ENCODE data around the gene UQCR11.

UQCR11 gene

DNA sequence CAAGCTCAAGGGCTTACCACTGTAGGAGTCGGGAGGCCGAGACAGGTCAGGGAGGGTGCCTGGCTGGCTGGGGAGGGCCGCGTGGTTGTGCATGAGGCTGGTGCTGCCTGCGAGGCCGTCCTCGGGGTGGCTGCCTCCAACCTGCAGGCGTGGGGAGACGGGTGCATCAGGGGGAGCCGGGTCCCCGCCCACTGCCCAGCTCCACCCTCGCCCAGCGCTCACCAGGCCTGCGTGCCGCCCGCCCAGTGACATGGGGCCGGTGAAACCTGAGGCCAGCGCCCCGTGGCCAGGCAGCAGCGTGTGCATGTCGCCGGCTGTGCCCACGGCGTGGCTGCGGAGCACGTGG lies 13.8 kb upstream of the UQCR11 start:
- TF ChIP-seq, protein P1, sequence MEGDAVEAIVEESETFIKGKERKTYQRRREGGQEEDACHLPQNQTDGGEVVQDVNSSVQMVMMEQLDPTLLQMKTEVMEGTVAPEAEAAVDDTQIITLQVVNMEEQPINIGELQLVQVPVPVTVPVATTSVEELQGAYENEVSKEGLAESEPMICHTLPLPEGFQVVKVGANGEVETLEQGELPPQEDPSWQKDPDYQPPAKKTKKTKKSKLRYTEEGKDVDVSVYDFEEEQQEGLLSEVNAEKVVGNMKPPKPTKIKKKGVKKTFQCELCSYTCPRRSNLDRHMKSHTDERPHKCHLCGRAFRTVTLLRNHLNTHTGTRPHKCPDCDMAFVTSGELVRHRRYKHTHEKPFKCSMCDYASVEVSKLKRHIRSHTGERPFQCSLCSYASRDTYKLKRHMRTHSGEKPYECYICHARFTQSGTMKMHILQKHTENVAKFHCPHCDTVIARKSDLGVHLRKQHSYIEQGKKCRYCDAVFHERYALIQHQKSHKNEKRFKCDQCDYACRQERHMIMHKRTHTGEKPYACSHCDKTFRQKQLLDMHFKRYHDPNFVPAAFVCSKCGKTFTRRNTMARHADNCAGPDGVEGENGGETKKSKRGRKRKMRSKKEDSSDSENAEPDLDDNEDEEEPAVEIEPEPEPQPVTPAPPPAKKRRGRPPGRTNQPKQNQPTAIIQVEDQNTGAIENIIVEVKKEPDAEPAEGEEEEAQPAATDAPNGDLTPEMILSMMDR (IDR thresholded peaks at IDR 0.05; ENCODE audit: low read depth, low read length) = no peak
- TF ChIP-seq EZH2phosphoT487 (IDR thresholded peaks at IDR 0.05; ENCODE audit: low read depth) = no peak
- Histone ChIP-seq H3K36me3 (replicated peaks; ENCODE audit: low read depth, low read length) (peaks cover 83% of the 10 kb centered on the region), H3K4me1 (ENCODE audit: low read length) (peaks cover 7% of the 10 kb centered on the region), H3K9me3 (ENCODE audit: insufficient read depth, low read length) (no peaks in the 10 kb centered on the region), H3K4me2 (ENCODE audit: low read length) (no peak overlapping the region), H3K27ac (ENCODE audit: low read length) (no peak overlapping the region), H2AFZ (ENCODE audit: low read depth, low read length) (no peak overlapping the region), H4K20me1 (ENCODE audit: insufficient read depth, low read length) (peaks cover 51% of the 10 kb centered on the region), H3K27me3 (ENCODE audit: low read depth, low read length) (no peaks in the 10 kb centered on the region), H3K9ac (ENCODE audit: low read length) (no peak overlapping the region), H3K79me2 (ENCODE audit: low read length) (peaks cover 7% of the 10 kb centered on the region; the same call in 1 of the 2 replicates), H3K4me3 (ENCODE audit: low read length) (no peak overlapping the region)

DNA sequence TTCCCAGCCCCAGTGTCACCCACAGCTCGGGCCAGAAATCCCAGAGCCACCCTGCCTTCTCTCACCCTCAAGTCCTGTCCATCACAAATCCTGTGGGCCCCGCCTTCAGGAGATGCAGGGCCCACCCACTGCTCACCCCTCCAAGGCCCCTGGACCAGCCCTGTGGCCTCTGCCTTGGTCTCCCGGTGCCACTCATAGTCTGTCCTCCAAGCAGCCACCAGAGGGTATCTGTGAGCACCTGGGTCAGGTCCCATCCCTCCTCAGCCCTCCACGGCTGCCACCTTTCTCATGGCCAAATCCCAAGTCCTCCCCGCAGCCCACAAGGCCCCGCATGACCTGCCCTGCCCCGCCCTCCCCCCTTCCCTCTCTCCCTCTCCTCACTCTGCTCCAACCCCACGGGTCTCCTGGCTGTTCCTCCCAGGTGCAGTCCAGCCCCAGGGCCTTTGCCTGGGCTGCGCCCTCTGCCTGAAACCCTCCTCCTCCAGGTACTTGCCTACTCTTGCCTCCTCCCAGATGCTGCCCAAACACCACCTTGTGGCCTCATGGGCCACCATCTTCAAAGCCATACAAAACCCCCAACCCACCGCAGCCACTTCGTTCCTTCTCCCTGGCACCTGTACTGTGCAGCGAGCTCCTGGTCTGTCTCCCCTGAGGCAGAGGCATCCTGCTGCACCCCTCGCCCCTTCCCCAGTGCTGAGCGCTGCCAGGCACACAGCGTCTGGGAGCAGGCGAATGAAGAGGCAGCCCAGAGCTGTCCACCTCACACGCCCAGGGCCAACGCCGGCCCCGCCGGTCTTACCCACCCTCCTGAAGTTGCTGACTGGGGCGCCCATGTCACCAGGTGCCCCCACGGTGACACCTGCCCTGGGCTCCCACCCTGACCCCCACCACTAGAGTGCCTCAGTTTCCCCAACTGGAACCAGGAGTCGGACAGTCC lies 13.2 kb upstream of the UQCR11 start:
- Histone ChIP-seq H2AFZ (ENCODE audit: low read depth, low read length) (no peak overlapping the region), H3K4me3 (ENCODE audit: low read length) (no peak overlapping the region), H3K4me1 (ENCODE audit: low read length) (peaks cover 7% of the 10 kb centered on the region), H3K27me3 (ENCODE audit: low read depth, low read length) (no peaks in the 10 kb centered on the region), H3K9me3 (ENCODE audit: insufficient read depth, low read length) (no peaks in the 10 kb centered on the region), H3K27ac (ENCODE audit: low read length) (no peak overlapping the region), H4K20me1 (ENCODE audit: insufficient read depth, low read length) (peaks cover 48% of the 10 kb centered on the region), H3K79me2 (ENCODE audit: low read length) (peaks cover 7% of the 10 kb centered on the region; the same call in 1 of the 2 replicates), H3K36me3 (replicated peaks; ENCODE audit: low read depth, low read length) (peaks cover 84% of the 10 kb centered on the region), H3K9ac (ENCODE audit: low read length) (no peak overlapping the region), H3K4me2 (ENCODE audit: low read length) (no peak overlapping the region)
- no peak for TF ChIP-seq EZH2phosphoT487 (IDR thresholded peaks at IDR 0.05; ENCODE audit: low read depth)
- TF ChIP-seq, protein P1 (IDR thresholded peaks at IDR 0.05; ENCODE audit: low read depth, low read length) = peak; percentile 57

- peaks cover 3% of the 10 kb centered on the region; the same call in 1 of the 2 replicates for H3K79me2 ChIP-seq (ENCODE audit: low read length)
- peaks cover 7% of the 10 kb centered on the region for H3K4me1 ChIP-seq (ENCODE audit: low read length)
- H3K27me3 ChIP-seq (ENCODE audit: low read depth, low read length) = no peaks in the 10 kb centered on the region
- peaks cover 43% of the 10 kb centered on the region for H4K20me1 ChIP-seq (ENCODE audit: insufficient read depth, low read length)
- H3K27ac ChIP-seq (ENCODE audit: low read length) = 0 out of 2 replicates have a peak overlapping the region, but pooled peaks have one; percentile 1
- no peak overlapping the region for H3K9ac ChIP-seq (ENCODE audit: low read length)
- H3K4me2 ChIP-seq (ENCODE audit: low read length) = no peak overlapping the region
- H3K36me3 ChIP-seq (replicated peaks; ENCODE audit: low read depth, low read length) = peaks cover 84% of the 10 kb centered on the region
- H3K9me3 ChIP-seq (ENCODE audit: insufficient read depth, low read length) = no peaks in the 10 kb centered on the region
- no peak overlapping the region for H2AFZ ChIP-seq (ENCODE audit: low read depth, low read length)
- TF ChIP-seq, protein P1 (IDR thresholded peaks at IDR 0.05; ENCODE audit: low read depth, low read length) = no peak
- no peak for TF ChIP-seq EZH2phosphoT487 (IDR thresholded peaks at IDR 0.05; ENCODE audit: low read depth)
- H3K4me3 ChIP-seq (ENCODE audit: low read length) = no peak overlapping the region
Measured at GRCh38 chr19:1616875-1617274, 11.6 kb upstream of the UQCR11 start.

GRCh38 chr19:1616396-1616795 lies 11.1 kb upstream of the UQCR11 start:
- no peak overlapping the region for H3K9ac ChIP-seq (ENCODE audit: low read length)
- peaks cover 3% of the 10 kb centered on the region; the same call in 1 of the 2 replicates for H3K79me2 ChIP-seq (ENCODE audit: low read length)
- no peak for TF ChIP-seq EZH2phosphoT487 (IDR thresholded peaks at IDR 0.05; ENCODE audit: low read depth)
- TF ChIP-seq, protein P1 (IDR thresholded peaks at IDR 0.05; ENCODE audit: low read depth, low read length) = no peak
- H3K4me2 ChIP-seq (ENCODE audit: low read length) = no peak overlapping the region
- H3K9me3 ChIP-seq (ENCODE audit: insufficient read depth, low read length) = no peaks in the 10 kb centered on the region
- H3K27ac ChIP-seq (ENCODE audit: low read length) = 0 out of 2 replicates have a peak overlapping the region, but pooled peaks have one; percentile 1
- peaks cover 83% of the 10 kb centered on the region for H3K36me3 ChIP-seq (replicated peaks; ENCODE audit: low read depth, low read length)
- no peak overlapping the region for H3K4me3 ChIP-seq (ENCODE audit: low read length)
- H2AFZ ChIP-seq (ENCODE audit: low read depth, low read length) = no peak overlapping the region
- H3K4me1 ChIP-seq (ENCODE audit: low read length) = peaks cover 7% of the 10 kb centered on the region
- H3K27me3 ChIP-seq (ENCODE audit: low read depth, low read length) = no peaks in the 10 kb centered on the region
- peaks cover 43% of the 10 kb centered on the region for H4K20me1 ChIP-seq (ENCODE audit: insufficient read depth, low read length)
